HepG2 (cell line): ENCODE measurements around the gene PPP4C. TPM values are rescaled to one million over a fixed set of nuclear protein-coding genes. Genes with fewer than 3 reads are reported as not detected.

ENCODE experiments used
- CREM ChIP-seq, 2 experiments: sonication (generic) in 1 of 2; formaldehyde crosslinking in 1 of 2; IDR thresholded peaks; 2 replicates each; pipeline versions ENCODE4 v1.4.0 to v1.6.1; 2016 to 2020; ENCODE audit warnings: antibody characterized with exemption in 1 of 2, mild to moderate bottlenecking in 1 of 2, missing genetic modification reagents in 1 of 2
- EED ChIP-seq: sonication (generic); formaldehyde crosslinking; IDR thresholded peaks from 2 replicates; pipeline ENCODE4 v1.5.0; 2020; ENCODE audit warnings: mild to moderate bottlenecking, missing genetic modification reagents
- EHMT2 ChIP-seq: fragments of 200-600 bp; sonication (generic); IDR thresholded peaks from 2 replicates; pipeline ENCODE4 v1.7.0; 2017; ENCODE audit warnings: antibody characterized with exemption, low read depth, low read length, borderline replicate concordance
- GTF2F1 ChIP-seq: fragments of 150-350 bp; IDR thresholded peaks from 2 replicates; pipeline ENCODE4 v1.6.1; 2014; ENCODE audit warnings: low read length
- HMGXB3 ChIP-seq: sonication (generic); formaldehyde crosslinking; IDR thresholded peaks from 2 replicates; pipeline ENCODE4 v1.4.0; 2020; ENCODE audit warnings: missing genetic modification reagents, borderline replicate concordance
- IRF1 ChIP-seq: sonication (generic); formaldehyde crosslinking; IDR thresholded peaks from 2 replicates; pipeline ENCODE4 v1.4.0; 2020; ENCODE audit warnings: low read depth, mild to moderate bottlenecking, missing genetic modification reagents
- MED8 ChIP-seq: sonication (generic); formaldehyde crosslinking; IDR thresholded peaks from 2 replicates; pipeline ENCODE4 v1.8.1; 2023; ENCODE audit warnings: mild to moderate bottlenecking, missing genetic modification reagents; ENCODE audit not compliant: insufficient replicate concordance
- PHF5A ChIP-seq: IDR thresholded peaks from one replicate; pipeline ENCODE4 v1.6.1; 2018; ENCODE audit warnings: low read depth, missing genetic modification reagents; ENCODE audit not compliant: unreplicated experiment
- POLR2G ChIP-seq: fragments of 200-400 bp; formaldehyde crosslinking; IDR thresholded peaks from 2 replicates; pipeline ENCODE4 v1.6.1; 2018; ENCODE audit warnings: mild to moderate bottlenecking, low read depth, low read length, moderate library complexity
- SETDB1 ChIP-seq: sonication (generic); formaldehyde crosslinking; IDR thresholded peaks from 2 replicates; pipeline ENCODE4 v1.5.1; 2020; ENCODE audit warnings: missing genetic modification reagents, mild to moderate bottlenecking, borderline replicate concordance
- TFE3 ChIP-seq: IDR thresholded peaks from 2 replicates; pipeline ENCODE4 v1.6.1; 2016
- ZFP1 ChIP-seq: IDR thresholded peaks from 2 replicates; pipeline ENCODE4 v1.6.1; 2016
- ZNF430 ChIP-seq: sonication (generic); formaldehyde crosslinking; IDR thresholded peaks from 2 replicates; pipeline ENCODE4 v1.9.0; 2021; ENCODE audit warnings: mild to moderate bottlenecking, missing genetic modification reagents
- ZNF501 ChIP-seq: sonication (generic); formaldehyde crosslinking; IDR thresholded peaks from 2 replicates; pipeline ENCODE4 v1.5.1; 2020; ENCODE audit warnings: mild to moderate bottlenecking, moderate library complexity, missing genetic modification reagents
- ZNF891 ChIP-seq: sonication (generic); formaldehyde crosslinking; IDR thresholded peaks from 2 replicates; pipeline ENCODE4 v1.5.0; 2020; ENCODE audit warnings: mild to moderate bottlenecking, missing genetic modification reagents
- ZSCAN25 ChIP-seq: sonication (generic); formaldehyde crosslinking; IDR thresholded peaks from 2 replicates; pipeline ENCODE4 v1.8.0; 2022; ENCODE audit warnings: mild to moderate bottlenecking, missing genetic modification reagents
- polyA plus RNA-seq, 8 experiments: library from polyadenylated mRNA; depleted of rRNA in 3 of 8; stranded (reverse) in 7 of 8; unstranded in 1 of 8; fragments of >200 nt; fragmentation: Illumina TruSeq in 4 of 8; extraction: Trizol in 4 of 8; gene quantifications; 2 replicates each; pipeline versions ENCODE4 v1.2.1 to v1.2.3, GENCODE V29; 2011 to 2016; ENCODE audit warnings: low read depth in 4 of 8, missing spikeins in 1 of 8, mixed read lengths in 1 of 8; ENCODE audit not compliant: insufficient read depth in 1 of 8
- total RNA-seq, 5 experiments: library from RNA; depleted of rRNA; stranded (reverse); fragments of >200 nt; fragmentation: Illumina TruSeq; extraction: Trizol; gene quantifications; 2 replicates each; pipeline ENCODE4 v1.2.3, GENCODE V29; 2016; ENCODE audit warnings: low read depth in 1 of 5
- TF ChIP-seq, protein P1 (sequence below): sonication (generic); formaldehyde crosslinking; IDR thresholded peaks from 2 replicates; pipeline ENCODE4 v1.5.1; 2020; ENCODE audit warnings: mild to moderate bottlenecking, missing genetic modification reagents, moderate library complexity

The PPP4C gene
- total and polyA plus RNA-seq, 2 of the 13 experiments (the other 11 are each of a cell fraction or from before 2014, with no cell fraction given) = 176 to 220 TPM

DNA sequence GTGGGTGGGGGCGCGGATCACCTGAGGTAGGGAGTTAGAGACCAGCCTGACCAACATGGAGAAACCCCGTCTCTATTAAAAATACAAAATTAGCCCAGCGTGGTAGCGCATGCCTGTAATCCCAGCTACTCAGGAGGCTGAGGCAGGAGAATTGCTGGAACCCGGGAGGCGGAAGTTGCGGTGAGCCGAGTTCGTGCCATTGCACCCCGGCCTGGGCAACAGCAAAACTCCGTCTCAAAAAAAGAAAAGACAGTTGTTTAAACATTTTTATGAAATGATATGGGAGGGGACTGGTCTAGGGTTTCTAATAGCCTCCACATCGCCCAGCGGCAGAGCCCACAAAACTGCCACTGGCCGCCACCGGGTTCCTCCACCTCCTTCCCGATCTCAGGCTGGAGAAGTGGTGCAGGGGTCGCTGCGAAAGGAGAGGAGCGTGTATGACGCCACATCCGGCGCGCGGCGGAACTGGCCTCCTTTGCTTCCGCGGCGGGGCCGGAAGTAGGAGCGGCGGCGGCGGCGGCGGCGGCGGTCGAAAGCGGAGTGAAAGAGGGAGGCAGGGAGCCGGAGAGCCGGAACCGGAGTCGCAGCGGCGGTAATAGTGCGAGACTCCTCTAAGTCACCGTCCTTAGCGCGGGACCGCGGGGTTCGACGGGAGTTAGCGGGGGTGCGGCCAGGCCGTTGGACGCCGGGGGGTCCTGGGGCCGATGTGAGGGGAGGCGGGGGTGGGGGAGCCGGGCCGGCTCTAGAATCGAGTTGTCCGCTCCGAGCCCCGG lies at the start of gene PPP4C (continued):
- TF ChIP-seq HMGXB3 (no peak), TFE3 (CRISPR knock-in tag) (no peak), CREM (IDR thresholded peaks at IDR 0.05) (peak; percentile 94), CREM (CRISPR knock-in tag; IDR thresholded peaks at IDR 0.05) (peak; percentile 60), GTF2F1 (0 out of 2 replicates have a peak, but pooled peaks have one; percentile 59), SETDB1 (CRISPR knock-in tag) (no peak), ZFP1 (CRISPR knock-in tag) (0 out of 2 replicates have a peak, but pooled peaks have one; percentile 17), PHF5A (CRISPR knock-in tag) (no peak), POLR2G (peak; percentile 99), ZNF501 (CRISPR knock-in tag) (peak; percentile 58; the same call in 1 of the 2 replicates), EED (CRISPR knock-in tag) (peak; percentile 65), MED8 (peak; percentile 36), EHMT2 (no peak), IRF1 (CRISPR knock-in tag) (no peak), ZNF891 (0 out of 2 replicates have a peak, but pooled peaks have one; percentile 3), ZSCAN25 (peak; percentile 89), ZNF430 (CRISPR knock-in tag) (peak; percentile 35; the same call in 1 of the 2 replicates)
- TF ChIP-seq, protein P1, sequence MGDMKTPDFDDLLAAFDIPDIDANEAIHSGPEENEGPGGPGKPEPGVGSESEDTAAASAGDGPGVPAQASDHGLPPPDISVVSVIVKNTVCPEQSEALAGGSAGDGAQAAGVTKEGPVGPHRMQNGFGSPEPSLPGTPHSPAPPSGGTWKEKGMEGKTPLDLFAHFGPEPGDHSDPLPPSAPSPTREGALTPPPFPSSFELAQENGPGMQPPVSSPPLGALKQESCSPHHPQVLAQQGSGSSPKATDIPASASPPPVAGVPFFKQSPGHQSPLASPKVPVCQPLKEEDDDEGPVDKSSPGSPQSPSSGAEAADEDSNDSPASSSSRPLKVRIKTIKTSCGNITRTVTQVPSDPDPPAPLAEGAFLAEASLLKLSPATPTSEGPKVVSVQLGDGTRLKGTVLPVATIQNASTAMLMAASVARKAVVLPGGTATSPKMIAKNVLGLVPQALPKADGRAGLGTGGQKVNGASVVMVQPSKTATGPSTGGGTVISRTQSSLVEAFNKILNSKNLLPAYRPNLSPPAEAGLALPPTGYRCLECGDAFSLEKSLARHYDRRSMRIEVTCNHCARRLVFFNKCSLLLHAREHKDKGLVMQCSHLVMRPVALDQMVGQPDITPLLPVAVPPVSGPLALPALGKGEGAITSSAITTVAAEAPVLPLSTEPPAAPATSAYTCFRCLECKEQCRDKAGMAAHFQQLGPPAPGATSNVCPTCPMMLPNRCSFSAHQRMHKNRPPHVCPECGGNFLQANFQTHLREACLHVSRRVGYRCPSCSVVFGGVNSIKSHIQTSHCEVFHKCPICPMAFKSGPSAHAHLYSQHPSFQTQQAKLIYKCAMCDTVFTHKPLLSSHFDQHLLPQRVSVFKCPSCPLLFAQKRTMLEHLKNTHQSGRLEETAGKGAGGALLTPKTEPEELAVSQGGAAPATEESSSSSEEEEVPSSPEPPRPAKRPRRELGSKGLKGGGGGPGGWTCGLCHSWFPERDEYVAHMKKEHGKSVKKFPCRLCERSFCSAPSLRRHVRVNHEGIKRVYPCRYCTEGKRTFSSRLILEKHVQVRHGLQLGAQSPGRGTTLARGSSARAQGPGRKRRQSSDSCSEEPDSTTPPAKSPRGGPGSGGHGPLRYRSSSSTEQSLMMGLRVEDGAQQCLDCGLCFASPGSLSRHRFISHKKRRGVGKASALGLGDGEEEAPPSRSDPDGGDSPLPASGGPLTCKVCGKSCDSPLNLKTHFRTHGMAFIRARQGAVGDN = peak; percentile 91
